Skeletal muscle satellite cell (primary cell): Measurements from ENCODE around the gene ZBTB24.

Experiments
- H3K27me3 ChIP-seq: 2 replicates; pipeline ENCODE4 v1.7.0; 2013; ENCODE audit warnings: low read length; ENCODE audit not compliant: control insufficient read depth, insufficient read depth
- H3K36me3 ChIP-seq: 2 replicates; pipeline ENCODE4 v1.7.0; 2013; ENCODE audit warnings: mild to moderate bottlenecking, control low read depth, low read length; ENCODE audit not compliant: insufficient read depth
- H3K4me1 ChIP-seq: 2 replicates; pipeline ENCODE4 v1.7.0; 2013; ENCODE audit warnings: low read length; ENCODE audit not compliant: control insufficient read depth, insufficient read depth
- H3K4me2 ChIP-seq: 2 replicates; pipeline ENCODE4 v1.7.0; 2013; ENCODE audit warnings: mild to moderate bottlenecking, low read length
- H3K4me3 ChIP-seq: 2 replicates; pipeline ENCODE4 v1.7.0; 2013; ENCODE audit warnings: low read length
- H3K9ac ChIP-seq: 2 replicates; pipeline ENCODE4 v1.7.0; 2013; ENCODE audit warnings: mild to moderate bottlenecking, low read depth, low read length, moderate library complexity
- H3K9me3 ChIP-seq: replicated peaks from 2 replicates; pipeline ENCODE4 v1.7.0; 2013; ENCODE audit warnings: mild to moderate bottlenecking, control low read depth, low read length

Gene ZBTB24

DNA sequence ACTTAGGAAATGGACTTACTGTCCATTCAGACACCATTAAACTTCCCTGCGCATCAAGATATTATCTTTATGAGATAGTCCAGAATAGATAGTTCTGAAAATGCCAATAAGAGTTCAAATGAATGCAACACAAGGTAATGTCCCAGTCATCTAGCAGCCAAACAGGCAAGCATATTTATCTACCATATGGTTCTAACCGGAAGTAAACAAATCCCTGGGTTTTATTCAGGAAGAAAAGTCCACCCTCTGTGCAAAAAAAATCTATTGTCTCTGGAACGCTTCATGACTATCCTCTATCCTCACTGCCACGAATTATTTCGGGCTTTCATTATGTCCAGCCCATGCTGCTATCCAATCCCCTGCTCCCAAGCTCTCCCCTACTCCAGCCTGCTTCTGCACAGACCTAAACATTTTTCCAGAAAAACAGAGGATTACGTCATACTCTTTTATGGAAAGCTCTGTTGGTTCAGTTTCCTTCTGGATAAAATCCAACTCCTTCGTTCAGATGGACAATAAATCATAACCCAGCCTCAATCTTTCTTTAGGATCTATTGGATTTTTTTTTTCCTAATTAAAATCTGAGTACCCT is 54.0 kb downstream of the ZBTB24 start:
- peaks cover 8% of the 10 kb centered on the region for H3K4me1 ChIP-seq
- H3K9ac ChIP-seq = no peak overlapping the region
- no peak overlapping the region for H3K4me3 ChIP-seq
- no peaks in the 10 kb centered on the region for H3K27me3 ChIP-seq
- H3K36me3 ChIP-seq = no peaks in the 10 kb centered on the region
- no peaks in the 10 kb centered on the region for H3K9me3 ChIP-seq
- H3K4me2 ChIP-seq = peak overlapping the region; percentile 44

DNA sequence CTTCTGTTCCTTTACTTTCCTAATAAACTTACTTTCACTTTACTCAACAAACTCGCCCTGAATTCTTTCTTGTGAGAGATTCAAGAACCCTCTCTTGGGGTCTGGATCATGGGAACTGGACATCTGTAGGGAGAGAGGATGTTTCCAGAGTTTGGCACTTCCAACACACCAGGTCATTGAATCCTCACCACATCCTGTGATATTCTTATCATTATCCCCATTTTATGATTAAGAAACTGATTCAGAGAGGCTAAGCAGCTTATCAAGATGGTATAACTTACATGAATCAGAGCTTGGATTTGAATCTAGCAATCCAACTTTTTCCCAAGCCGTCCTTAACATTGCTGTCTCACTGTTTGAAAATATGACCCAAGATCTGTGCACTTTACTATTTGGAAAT is 58.1 kb downstream of the ZBTB24 start:
- no peak overlapping the region for H3K4me2 ChIP-seq
- H3K4me1 ChIP-seq = peaks cover 8% of the 10 kb centered on the region
- H3K36me3 ChIP-seq = no peaks in the 10 kb centered on the region
- H3K4me3 ChIP-seq = no peak overlapping the region
- no peak overlapping the region for H3K9ac ChIP-seq
- no peaks in the 10 kb centered on the region for H3K27me3 ChIP-seq
- H3K9me3 ChIP-seq = no peaks in the 10 kb centered on the region

GRCh38 chr6:109421184-109421583 is 61.8 kb downstream of the ZBTB24 start:
- H3K36me3 ChIP-seq = no peaks in the 10 kb centered on the region
- no peak overlapping the region for H3K4me2 ChIP-seq
- peaks cover 4% of the 10 kb centered on the region for H3K4me1 ChIP-seq
- no peaks in the 10 kb centered on the region for H3K27me3 ChIP-seq
- no peaks in the 10 kb centered on the region for H3K9me3 ChIP-seq
- no peak overlapping the region for H3K9ac ChIP-seq
- H3K4me3 ChIP-seq = no peak overlapping the region

DNA sequence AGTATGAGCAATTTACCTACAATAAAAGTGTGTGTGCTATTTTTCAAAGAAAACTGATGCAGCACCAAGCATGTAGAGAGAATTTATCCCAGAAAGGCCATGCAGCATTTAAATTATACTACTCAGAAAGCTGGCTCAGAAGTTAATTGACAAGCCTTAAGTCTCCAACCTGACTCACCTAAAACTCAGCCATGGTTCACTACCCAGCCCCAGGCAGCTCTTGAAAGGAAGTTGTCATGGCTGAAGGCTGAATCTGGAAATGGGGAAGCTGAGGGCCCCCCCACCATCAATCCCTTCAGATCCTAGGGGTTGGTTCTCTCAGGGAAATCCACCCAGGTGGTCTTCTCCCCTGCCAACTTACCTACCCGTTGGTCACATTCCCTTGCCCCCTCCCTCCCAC is 62.3 kb downstream of the ZBTB24 start:
- H3K4me3 ChIP-seq = no peak overlapping the region
- H3K27me3 ChIP-seq = no peaks in the 10 kb centered on the region
- no peaks in the 10 kb centered on the region for H3K9me3 ChIP-seq
- peaks cover 4% of the 10 kb centered on the region for H3K4me1 ChIP-seq
- H3K36me3 ChIP-seq = no peaks in the 10 kb centered on the region
- no peak overlapping the region for H3K4me2 ChIP-seq
- no peak overlapping the region for H3K9ac ChIP-seq

GRCh38 chr6:109417646-109418045 is 65.4 kb downstream of the ZBTB24 start:
- Histone ChIP-seq H3K9me3 (no peaks in the 10 kb centered on the region), H3K4me1 (no peaks in the 10 kb centered on the region)

More at GRCh38 chr6:109417646-109418045, 65.4 kb downstream of the ZBTB24 start:
- H3K4me2 ChIP-seq = no peak overlapping the region
- no peak overlapping the region for H3K4me3 ChIP-seq
- no peaks in the 10 kb centered on the region for H3K27me3 ChIP-seq
- no peak overlapping the region for H3K9ac ChIP-seq
- no peaks in the 10 kb centered on the region for H3K36me3 ChIP-seq
